ENCODE results near the gene MAFB.

GRCh38 chr20:40710603-40711002 is 21.6 kb upstream of the MAFB start:
- TF ChIP-seq CTCF (IDR thresholded peaks at IDR 0.05) (no peak), POLR2A (IDR thresholded peaks at IDR 0.05) (no peak)
